ENCODE data around the gene TMEM41A. TPM values are rescaled to one million over a fixed set of nuclear protein-coding genes. Genes with fewer than 3 reads are reported as not detected.

The TMEM41A gene
- total RNA-seq (15.2 TPM), polyA plus RNA-seq (10.8 TPM)

- Histone ChIP-seq H3K4me1 (ENCODE audit: insufficient read depth) (peaks cover 2% of the 10 kb centered on the region), H3K36me3 (ENCODE audit: insufficient read depth) (no peaks in the 10 kb centered on the region), H3K4me3 (ENCODE audit: low read depth, low read length) (peak within 1 kb of the TSS; percentile 76), H3K27ac (ENCODE audit: low read depth) (peak within 1 kb of the TSS; percentile 64)
- peak; percentile 70 for DNase-seq (ENCODE audit: extremely low spot score)
- under 1% methylated on average over 82 of the region's 82 CpGs for WGBS
Observed at GRCh38 chr3:185498503-185499396, at the start of gene TMEM41A. Gene TMEM41A, minus strand, starts transcription at chr3:185499035. Its CDS starts 74 bp downstream, at chr3:185498961.

DNA sequence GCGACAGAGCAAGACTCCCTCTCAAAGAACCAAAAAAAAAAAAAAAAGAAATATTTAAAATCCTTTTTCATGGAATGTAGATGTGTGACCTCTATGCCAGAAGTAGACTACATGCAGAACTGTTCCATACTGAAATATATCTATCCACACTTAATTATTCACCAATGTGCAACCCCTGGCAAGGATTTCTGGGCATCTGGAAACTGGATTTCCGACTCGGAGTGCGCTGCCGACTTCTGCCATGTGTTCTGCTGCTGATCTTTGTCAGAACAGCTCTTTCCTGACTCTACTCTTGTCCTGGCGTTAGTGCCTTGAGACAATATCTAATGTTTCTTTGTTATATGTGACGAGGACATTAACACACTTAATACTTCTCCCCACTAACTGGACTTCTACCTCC, 41.9 kb upstream of the TMEM41A start:
- Histone ChIP-seq H3K36me3 (ENCODE audit: insufficient read depth) (no peaks in the 10 kb centered on the region), H3K27ac (ENCODE audit: low read depth) (no peak overlapping the region), H3K4me1 (ENCODE audit: insufficient read depth) (no peaks in the 10 kb centered on the region), H3K4me3 (ENCODE audit: low read depth, low read length) (no peak overlapping the region)
- DNase-seq (ENCODE audit: extremely low spot score), result no peak
- 82% methylated on average over 7 of the region's 7 CpGs for whole genome bisulfite sequencing

GRCh38 chr3:185539934-185540333, 41.1 kb upstream of the TMEM41A start:
- no peaks in the 10 kb centered on the region for H3K36me3 ChIP-seq (ENCODE audit: insufficient read depth)
- WGBS, result 72% methylated on average over 2 of the region's 2 CpGs
- no peak for DNase-seq (ENCODE audit: extremely low spot score)
- no peak overlapping the region for H3K27ac ChIP-seq (ENCODE audit: low read depth)
- no peaks in the 10 kb centered on the region for H3K4me1 ChIP-seq (ENCODE audit: insufficient read depth)
- no peak overlapping the region for H3K4me3 ChIP-seq (ENCODE audit: low read depth, low read length)

DNA sequence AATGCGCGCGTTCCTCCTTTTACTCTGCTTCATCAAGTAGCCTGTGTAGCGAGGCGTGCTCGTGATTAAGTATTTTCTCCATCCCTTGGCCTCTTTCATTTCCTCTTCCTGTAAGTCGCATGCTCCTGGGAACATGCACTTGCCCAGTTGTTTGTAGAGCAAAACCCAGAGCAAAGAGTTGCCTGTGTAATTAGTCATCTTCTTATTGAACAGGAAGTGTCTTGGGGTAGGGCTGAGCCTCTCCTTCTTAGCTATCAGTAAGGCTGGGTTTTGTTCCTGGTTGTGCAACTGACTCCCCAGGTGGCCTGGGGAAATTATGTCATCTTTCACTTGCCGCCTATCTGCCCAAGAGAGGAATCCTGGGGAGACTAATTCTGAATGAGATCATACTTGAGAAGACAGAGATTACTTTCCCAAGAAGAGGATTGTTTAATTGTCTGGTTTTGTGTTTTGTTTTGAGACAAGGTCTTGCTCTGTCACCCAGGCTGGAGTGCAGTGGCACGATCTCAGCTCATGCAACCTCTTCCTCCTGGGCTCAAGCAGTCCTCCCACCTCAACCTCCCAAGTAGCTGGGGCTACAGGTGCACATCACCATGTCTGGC, 38.6 kb upstream of the TMEM41A start:
- Histone ChIP-seq H3K4me3 (ENCODE audit: low read depth, low read length) (no peak overlapping the region), H3K4me1 (ENCODE audit: insufficient read depth) (no peaks in the 10 kb centered on the region), H3K36me3 (ENCODE audit: insufficient read depth) (no peaks in the 10 kb centered on the region), H3K27ac (ENCODE audit: low read depth) (no peak overlapping the region)
- no peak for DNase-seq (ENCODE audit: extremely low spot score)
- 60% methylated on average over 9 of the region's 9 CpGs for WGBS

DNA sequence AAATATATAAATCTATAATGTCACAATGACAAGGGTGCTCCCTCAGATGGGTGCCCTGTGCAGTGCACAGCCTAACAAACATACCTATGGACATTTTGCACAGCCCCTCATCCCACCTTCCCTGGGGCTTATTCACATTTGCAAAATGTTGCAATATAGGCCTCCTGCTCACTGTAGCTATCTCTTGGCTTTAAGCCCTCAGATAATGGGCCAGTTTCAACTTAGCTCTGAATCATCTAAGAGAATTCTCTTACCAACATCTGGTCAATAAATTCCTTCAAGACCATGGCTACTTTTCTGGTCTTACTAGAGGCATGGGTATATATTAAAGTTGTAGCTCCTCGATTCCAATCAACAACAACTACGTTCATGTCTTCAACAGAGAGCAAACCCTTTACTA, 35.7 kb upstream of the TMEM41A start:
- no peak overlapping the region for H3K27ac ChIP-seq (ENCODE audit: low read depth)
- no peak overlapping the region for H3K4me3 ChIP-seq (ENCODE audit: low read depth, low read length)
- no peaks in the 10 kb centered on the region for H3K36me3 ChIP-seq (ENCODE audit: insufficient read depth)
- 81% methylated on average over 2 of the region's 2 CpGs for WGBS
- H3K4me1 ChIP-seq (ENCODE audit: insufficient read depth), result no peaks in the 10 kb centered on the region
- no peak for DNase-seq (ENCODE audit: extremely low spot score)

- 49% methylated on average over 5 of the region's 5 CpGs for WGBS
- H3K4me3 ChIP-seq (ENCODE audit: low read depth, low read length), result no peak overlapping the region
- H3K27ac ChIP-seq (ENCODE audit: low read depth), result no peak overlapping the region
- H3K36me3 ChIP-seq (ENCODE audit: insufficient read depth), result no peaks in the 10 kb centered on the region
- H3K4me1 ChIP-seq (ENCODE audit: insufficient read depth), result no peaks in the 10 kb centered on the region
- DNase-seq (ENCODE audit: extremely low spot score), result no peak
Observed at GRCh38 chr3:185532901-185533300, 34.1 kb upstream of the TMEM41A start.

DNA sequence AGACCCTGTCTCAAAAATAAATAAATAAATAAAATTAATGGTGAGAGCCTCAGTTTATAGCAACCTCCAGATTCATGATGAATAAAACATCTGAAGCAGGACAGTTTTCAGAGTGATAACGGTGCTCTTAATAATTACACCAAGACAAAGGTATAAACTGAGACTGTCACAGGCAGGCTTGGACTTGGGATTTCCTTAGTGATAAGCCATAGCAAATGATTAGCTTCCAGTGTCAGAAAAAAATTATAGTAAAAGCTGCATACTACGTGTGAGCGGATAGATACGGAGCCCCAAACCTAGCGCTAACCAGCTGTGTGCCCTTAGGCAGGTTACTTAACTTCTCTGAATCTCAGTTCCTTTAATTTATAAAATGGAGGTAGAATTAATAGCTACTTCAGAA, 32.0 kb upstream of the TMEM41A start:
- H3K4me1 ChIP-seq (ENCODE audit: insufficient read depth), result no peaks in the 10 kb centered on the region
- whole genome bisulfite sequencing, result 65% methylated on average over 5 of the region's 5 CpGs
- DNase-seq (ENCODE audit: extremely low spot score), result no peak
- no peak overlapping the region for H3K27ac ChIP-seq (ENCODE audit: low read depth)
- no peaks in the 10 kb centered on the region for H3K36me3 ChIP-seq (ENCODE audit: insufficient read depth)
- H3K4me3 ChIP-seq (ENCODE audit: low read depth, low read length), result no peak overlapping the region

DNA sequence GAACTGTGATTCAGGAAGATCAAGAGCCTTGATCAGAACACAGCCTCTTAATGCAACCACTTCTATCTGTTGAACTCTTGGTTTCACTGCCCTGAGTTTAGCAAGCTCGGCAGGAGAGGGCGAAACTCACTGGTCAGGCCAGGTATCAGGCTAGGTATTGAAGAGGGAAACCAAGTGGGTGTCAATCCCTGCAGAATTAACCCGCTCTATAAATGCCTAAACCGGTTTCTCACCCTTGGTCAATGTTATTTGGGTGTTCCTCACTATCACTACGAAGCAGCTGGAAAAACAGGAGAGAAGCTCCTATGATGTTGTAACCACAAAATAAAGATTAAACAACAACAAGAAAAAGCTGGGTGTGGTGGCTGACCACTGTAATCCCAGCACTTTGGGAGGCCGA, 29.7 kb upstream of the TMEM41A start:
- no peaks in the 10 kb centered on the region for H3K36me3 ChIP-seq (ENCODE audit: insufficient read depth)
- no peak for DNase-seq (ENCODE audit: extremely low spot score)
- no peak overlapping the region for H3K4me3 ChIP-seq (ENCODE audit: low read depth, low read length)
- H3K4me1 ChIP-seq (ENCODE audit: insufficient read depth), result no peaks in the 10 kb centered on the region
- no peak overlapping the region for H3K27ac ChIP-seq (ENCODE audit: low read depth)
- 84% methylated on average over 6 of the region's 6 CpGs for WGBS

- 81% methylated on average over 9 of the region's 9 CpGs for WGBS
- no peak for DNase-seq (ENCODE audit: extremely low spot score)
- Histone ChIP-seq H3K4me1 (ENCODE audit: insufficient read depth) (no peaks in the 10 kb centered on the region), H3K36me3 (ENCODE audit: insufficient read depth) (no peaks in the 10 kb centered on the region), H3K27ac (ENCODE audit: low read depth) (no peak overlapping the region), H3K4me3 (ENCODE audit: low read depth, low read length) (no peak overlapping the region)
Observed at GRCh38 chr3:185527364-185527763, 28.5 kb upstream of the TMEM41A start.

DNA sequence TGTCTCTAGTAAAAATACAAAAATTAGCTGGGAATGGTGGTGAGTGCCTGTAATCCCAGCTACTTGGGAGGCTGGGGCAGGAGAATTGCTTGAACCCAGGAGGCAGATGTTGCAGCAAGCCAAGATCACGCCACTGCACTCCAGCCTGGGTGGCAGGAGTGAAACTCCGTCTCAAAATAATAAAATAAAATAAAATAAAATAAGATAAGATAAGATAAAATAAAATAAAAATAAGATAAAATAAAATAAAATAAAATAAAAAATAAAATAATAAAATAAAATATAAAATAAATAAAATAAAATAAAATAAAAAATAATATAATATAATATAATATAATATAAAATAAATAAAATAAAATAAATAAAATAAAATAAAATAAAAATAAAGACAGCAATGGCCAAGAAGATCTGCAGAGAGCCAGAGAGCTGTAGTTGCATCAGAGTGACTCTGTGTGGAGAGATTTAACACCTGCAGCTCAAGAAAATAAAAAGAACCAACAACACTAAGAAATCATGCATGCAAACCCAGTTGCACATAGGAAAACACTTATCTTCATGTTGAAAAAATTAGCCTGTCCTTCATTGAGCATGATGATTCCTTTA, 27.6 kb upstream of the TMEM41A start:
- WGBS, result 79% methylated on average over 2 of the region's 2 CpGs
- DNase-seq (ENCODE audit: extremely low spot score), result no peak
- Histone ChIP-seq H3K36me3 (ENCODE audit: insufficient read depth) (no peaks in the 10 kb centered on the region), H3K27ac (ENCODE audit: low read depth) (no peak overlapping the region), H3K4me1 (ENCODE audit: insufficient read depth) (no peaks in the 10 kb centered on the region), H3K4me3 (ENCODE audit: low read depth, low read length) (no peak overlapping the region)

- H3K36me3 ChIP-seq (ENCODE audit: insufficient read depth), result no peaks in the 10 kb centered on the region
- WGBS, result 85% methylated on average over 7 of the region's 7 CpGs
- H3K4me3 ChIP-seq (ENCODE audit: low read depth, low read length), result no peak overlapping the region
- H3K27ac ChIP-seq (ENCODE audit: low read depth), result no peak overlapping the region
- H3K4me1 ChIP-seq (ENCODE audit: insufficient read depth), result no peaks in the 10 kb centered on the region
- no peak for DNase-seq (ENCODE audit: extremely low spot score)
Observed at GRCh38 chr3:185521349-185522138, 22.7 kb upstream of the TMEM41A start.

- no peaks in the 10 kb centered on the region for H3K4me1 ChIP-seq (ENCODE audit: insufficient read depth)
- no peak overlapping the region for H3K4me3 ChIP-seq (ENCODE audit: low read depth, low read length)
- 69% methylated on average over 5 of the region's 5 CpGs for WGBS
- no peak for DNase-seq (ENCODE audit: extremely low spot score)
- H3K36me3 ChIP-seq (ENCODE audit: insufficient read depth), result no peaks in the 10 kb centered on the region
- H3K27ac ChIP-seq (ENCODE audit: low read depth), result no peak overlapping the region
Observed at GRCh38 chr3:185519021-185519420, 20.2 kb upstream of the TMEM41A start.

DNA sequence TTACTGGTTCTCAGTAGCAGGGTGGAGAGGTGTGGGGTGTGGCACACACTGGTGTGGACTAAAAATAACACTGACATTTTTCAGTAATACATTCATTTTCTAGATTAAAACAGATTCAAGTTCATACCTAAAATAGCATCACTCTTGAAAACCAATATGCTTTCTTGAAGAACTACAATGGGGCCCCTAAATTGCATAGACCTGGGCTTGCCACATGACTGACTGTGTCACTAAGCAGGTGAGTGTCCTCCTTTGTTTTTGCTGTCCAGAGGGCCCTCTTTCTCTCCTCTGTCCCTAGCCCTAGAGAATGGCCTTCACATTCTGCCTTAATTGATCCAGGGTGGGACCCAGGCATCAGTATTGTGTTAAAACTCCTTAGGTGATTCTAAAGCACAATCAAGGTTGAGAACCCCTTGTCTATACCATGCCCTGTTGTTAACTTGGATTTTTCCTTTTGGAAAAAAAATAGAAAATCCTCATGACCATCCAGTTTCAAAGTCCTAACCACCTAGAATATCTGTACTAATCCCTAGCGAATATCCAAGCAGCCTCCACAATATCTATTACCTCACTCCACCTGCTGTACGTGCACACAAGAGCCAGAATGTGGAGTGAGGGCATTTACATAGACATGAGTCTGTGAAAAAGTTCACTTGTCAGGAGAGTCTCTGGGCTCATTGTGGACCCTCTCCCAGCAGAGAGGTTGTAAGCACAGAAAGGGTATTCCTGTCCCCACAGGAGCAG, 18.7 kb upstream of the TMEM41A start:
- H3K27ac ChIP-seq (ENCODE audit: low read depth), result no peak overlapping the region
- no peak for DNase-seq (ENCODE audit: extremely low spot score)
- no peak overlapping the region for H3K4me3 ChIP-seq (ENCODE audit: low read depth, low read length)
- H3K4me1 ChIP-seq (ENCODE audit: insufficient read depth), result no peaks in the 10 kb centered on the region
- H3K36me3 ChIP-seq (ENCODE audit: insufficient read depth), result no peaks in the 10 kb centered on the region
- 79% methylated on average over 2 of the region's 2 CpGs for WGBS

Data from urinary bladder (tissue), 4 donors.